Measurements from ENCODE around the gene PSME4.

GRCh38 chr2:53960476-53960875, 10.3 kb downstream of the PSME4 start:
- TF ChIP-seq CTCF (CRISPR knock-in tag; IDR thresholded peaks at IDR 0.05): no peak
- TF ChIP-seq HNRNPK (IDR thresholded peaks at IDR 0.05; ENCODE audit: low read depth, low read length, poor library complexity, severe bottlenecking): no peak
- TF ChIP-seq ZNF224 (CRISPR knock-in tag; IDR thresholded peaks at IDR 0.05): no peak
- no peak for TF ChIP-seq ZFX (CRISPR knock-in tag; IDR thresholded peaks at IDR 0.05; ENCODE audit: low read depth)
- TF ChIP-seq HDAC6 (IDR thresholded peaks at IDR 0.05; ENCODE audit: low read depth, low read length): no peak

All from HepG2 (cell line).